ENCODE data around the gene EXOC1.

EXOC1 gene

DNA sequence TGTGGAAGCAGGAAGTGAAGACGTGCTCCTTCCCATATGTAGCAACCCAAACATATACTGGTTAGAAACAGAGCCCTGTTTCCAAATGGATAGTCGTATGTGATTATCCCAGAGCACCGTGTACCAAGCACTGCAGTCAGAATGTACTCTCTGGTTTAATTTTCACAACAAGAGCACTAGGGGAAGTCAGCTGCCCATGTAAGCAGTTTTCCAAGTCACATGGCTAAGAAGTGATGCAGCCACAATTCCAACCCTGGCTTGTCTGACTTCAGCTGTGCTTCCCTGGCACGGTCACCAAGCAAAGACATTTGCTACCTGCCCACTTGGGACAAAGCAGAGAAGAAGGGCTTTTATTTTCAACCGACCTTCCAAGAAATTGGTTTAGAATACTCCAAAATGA is 67.1 kb downstream of the EXOC1 start:
- TF ChIP-seq, protein P1, sequence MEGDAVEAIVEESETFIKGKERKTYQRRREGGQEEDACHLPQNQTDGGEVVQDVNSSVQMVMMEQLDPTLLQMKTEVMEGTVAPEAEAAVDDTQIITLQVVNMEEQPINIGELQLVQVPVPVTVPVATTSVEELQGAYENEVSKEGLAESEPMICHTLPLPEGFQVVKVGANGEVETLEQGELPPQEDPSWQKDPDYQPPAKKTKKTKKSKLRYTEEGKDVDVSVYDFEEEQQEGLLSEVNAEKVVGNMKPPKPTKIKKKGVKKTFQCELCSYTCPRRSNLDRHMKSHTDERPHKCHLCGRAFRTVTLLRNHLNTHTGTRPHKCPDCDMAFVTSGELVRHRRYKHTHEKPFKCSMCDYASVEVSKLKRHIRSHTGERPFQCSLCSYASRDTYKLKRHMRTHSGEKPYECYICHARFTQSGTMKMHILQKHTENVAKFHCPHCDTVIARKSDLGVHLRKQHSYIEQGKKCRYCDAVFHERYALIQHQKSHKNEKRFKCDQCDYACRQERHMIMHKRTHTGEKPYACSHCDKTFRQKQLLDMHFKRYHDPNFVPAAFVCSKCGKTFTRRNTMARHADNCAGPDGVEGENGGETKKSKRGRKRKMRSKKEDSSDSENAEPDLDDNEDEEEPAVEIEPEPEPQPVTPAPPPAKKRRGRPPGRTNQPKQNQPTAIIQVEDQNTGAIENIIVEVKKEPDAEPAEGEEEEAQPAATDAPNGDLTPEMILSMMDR (IDR thresholded peaks at IDR 0.05; ENCODE audit: insufficient read depth, low read length, poor library complexity, severe bottlenecking) = no peak
- TF ChIP-seq EZH2phosphoT487 (conservative IDR thresholded peaks at IDR 0.05; ENCODE audit: low read length) = no peak
- H3K4me2 ChIP-seq (ENCODE audit: low read depth, low read length, poor library complexity, severe bottlenecking) = no peak overlapping the region
- H3K27ac ChIP-seq (ENCODE audit: low read depth, low read length) = no peak overlapping the region
- H3K9me2 ChIP-seq (replicated peaks; ENCODE audit: insufficient read depth, low read length) = no peaks in the 10 kb centered on the region
- H3K4me3 ChIP-seq (ENCODE audit: insufficient read depth, low read length, poor library complexity, severe bottlenecking) = no peak overlapping the region
- no peaks in the 10 kb centered on the region for H3K79me2 ChIP-seq (ENCODE audit: insufficient read depth, low read length)
- H3F3A ChIP-seq (ENCODE audit: insufficient read depth) = no peaks in the 10 kb centered on the region
- H3K36me3 ChIP-seq (ENCODE audit: low read length) = no peaks in the 10 kb centered on the region
- no peak overlapping the region for H2AFZ ChIP-seq (ENCODE audit: low read depth, low read length, severe bottlenecking)
- H3K9me3 ChIP-seq (ENCODE audit: insufficient read depth, low read length) = no peaks in the 10 kb centered on the region
- no peak overlapping the region for H3K9ac ChIP-seq (ENCODE audit: low read length)
- no peaks in the 10 kb centered on the region for H4K20me1 ChIP-seq (ENCODE audit: low read depth, low read length)
- no peaks in the 10 kb centered on the region for H3K27me3 ChIP-seq (ENCODE audit: low read length)

DNA sequence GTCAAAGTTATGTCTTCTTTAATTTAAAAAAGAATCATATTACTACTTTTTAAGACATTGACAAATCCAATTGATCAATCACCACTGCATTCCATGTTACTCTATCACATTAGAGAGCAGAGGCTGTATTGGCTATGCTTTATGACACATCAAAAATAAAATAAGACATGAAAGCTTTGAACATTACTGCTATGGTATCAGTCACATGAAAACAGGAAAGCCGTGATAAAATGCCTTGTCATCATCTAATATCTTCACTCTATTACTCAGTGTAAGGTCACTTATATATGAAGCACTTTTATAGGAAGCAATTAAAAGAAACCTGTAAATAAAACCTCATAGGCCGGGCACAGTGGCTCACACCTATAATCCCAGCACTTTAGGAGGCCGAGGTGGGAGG is 67.6 kb downstream of the EXOC1 start:
- Histone ChIP-seq H3K4me2 (ENCODE audit: low read depth, low read length, poor library complexity, severe bottlenecking) (no peak overlapping the region), H4K20me1 (ENCODE audit: low read depth, low read length) (no peaks in the 10 kb centered on the region), H3K4me3 (ENCODE audit: insufficient read depth, low read length, poor library complexity, severe bottlenecking) (no peak overlapping the region), H2AFZ (ENCODE audit: low read depth, low read length, severe bottlenecking) (no peak overlapping the region), H3K27me3 (ENCODE audit: low read length) (no peaks in the 10 kb centered on the region), H3K79me2 (ENCODE audit: insufficient read depth, low read length) (no peaks in the 10 kb centered on the region), H3K27ac (ENCODE audit: low read depth, low read length) (no peak overlapping the region), H3K9me2 (replicated peaks; ENCODE audit: insufficient read depth, low read length) (no peaks in the 10 kb centered on the region), H3K36me3 (ENCODE audit: low read length) (no peaks in the 10 kb centered on the region), H3K9ac (ENCODE audit: low read length) (no peak overlapping the region), H3K9me3 (ENCODE audit: insufficient read depth, low read length) (no peaks in the 10 kb centered on the region), H3F3A (ENCODE audit: insufficient read depth) (no peaks in the 10 kb centered on the region)
- TF ChIP-seq, protein P1 (IDR thresholded peaks at IDR 0.05; ENCODE audit: insufficient read depth, low read length, poor library complexity, severe bottlenecking) = no peak
- TF ChIP-seq EZH2phosphoT487 (conservative IDR thresholded peaks at IDR 0.05; ENCODE audit: low read length) = no peak

DNA sequence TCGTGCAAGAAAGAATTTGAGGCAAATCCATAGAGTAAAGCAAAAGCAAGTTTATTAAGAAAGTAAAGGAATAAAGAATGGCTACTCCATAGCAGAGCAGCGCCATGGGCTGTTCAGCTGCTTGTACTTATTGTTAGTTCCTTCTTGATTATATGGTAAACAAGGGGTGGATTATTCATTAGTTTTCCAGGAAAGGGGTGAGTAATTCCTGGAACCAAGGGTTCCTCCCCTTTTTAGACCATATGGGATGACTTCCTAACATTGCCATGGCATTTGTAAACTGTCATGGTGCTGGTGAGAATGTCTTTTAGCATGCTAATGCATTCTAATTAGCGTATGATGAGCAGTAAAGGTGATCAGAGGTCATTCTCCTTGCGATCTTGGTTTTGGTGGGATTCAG is 71.8 kb downstream of the EXOC1 start:
- Histone ChIP-seq H3K4me2 (ENCODE audit: low read depth, low read length, poor library complexity, severe bottlenecking) (no peak overlapping the region), H3K27ac (ENCODE audit: low read depth, low read length) (no peak overlapping the region), H3F3A (ENCODE audit: insufficient read depth) (no peaks in the 10 kb centered on the region), H3K9ac (ENCODE audit: low read length) (no peak overlapping the region), H3K4me3 (ENCODE audit: insufficient read depth, low read length, poor library complexity, severe bottlenecking) (no peak overlapping the region), H3K79me2 (ENCODE audit: insufficient read depth, low read length) (no peaks in the 10 kb centered on the region), H3K9me3 (ENCODE audit: insufficient read depth, low read length) (no peaks in the 10 kb centered on the region), H3K36me3 (ENCODE audit: low read length) (no peaks in the 10 kb centered on the region), H4K20me1 (ENCODE audit: low read depth, low read length) (no peaks in the 10 kb centered on the region), H2AFZ (ENCODE audit: low read depth, low read length, severe bottlenecking) (no peak overlapping the region), H3K9me2 (replicated peaks; ENCODE audit: insufficient read depth, low read length) (no peaks in the 10 kb centered on the region), H3K27me3 (ENCODE audit: low read length) (no peaks in the 10 kb centered on the region)
- TF ChIP-seq, protein P1 (IDR thresholded peaks at IDR 0.05; ENCODE audit: insufficient read depth, low read length, poor library complexity, severe bottlenecking) = no peak
- TF ChIP-seq EZH2phosphoT487 (conservative IDR thresholded peaks at IDR 0.05; ENCODE audit: low read length) = no peak

Measured in SU-DHL-6 (cell line).